ENCODE data around the gene PTPN18.
"Not testable (repeated sequence)": the region's sequence is repeated elsewhere in the genome, so short reads cannot be mapped to it uniquely, and the experiment has no call there.

PTPN18 gene

GRCh38 chr2:130393318-130393910 is 37.6 kb downstream of the PTPN18 start:
- no peak overlapping the region for H3K9ac ChIP-seq (ENCODE audit: low read length)
- H3K4me1 ChIP-seq (ENCODE audit: control insufficient read depth, insufficient read depth, low read length): no peaks in the 10 kb centered on the region
- H3K27ac ChIP-seq (ENCODE audit: low read depth, low read length): no peak overlapping the region
- no peaks in the 10 kb centered on the region for H3K36me3 ChIP-seq (ENCODE audit: control insufficient read depth, insufficient read depth, low read length)
- no peaks in the 10 kb centered on the region for H3K27me3 ChIP-seq (ENCODE audit: control insufficient read depth, insufficient read depth, low read length)
- no peak overlapping the region for H3K4me3 ChIP-seq (ENCODE audit: low read length)

DNA sequence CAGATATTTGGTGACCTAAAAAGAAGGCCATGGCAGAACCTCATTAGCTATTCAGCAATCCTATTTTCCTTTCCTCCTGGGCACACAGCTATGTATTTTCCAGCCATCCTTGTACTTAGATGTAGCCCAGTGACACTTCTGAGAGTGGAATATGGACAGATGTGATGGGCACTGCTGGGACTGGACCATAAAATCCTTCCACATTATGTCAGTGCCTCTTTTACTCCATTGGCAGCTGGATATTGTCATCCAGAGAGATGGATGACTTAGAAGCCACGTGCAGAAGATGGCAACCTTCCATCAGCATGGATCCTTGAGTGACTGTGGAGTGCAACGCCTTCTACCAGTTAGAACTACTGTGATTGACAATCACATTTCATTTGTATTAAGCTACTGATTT is 50.4 kb downstream of the PTPN18 start:
- not testable (repeated sequence) for H3K27me3 ChIP-seq (ENCODE audit: control insufficient read depth, insufficient read depth, low read length); H3K4me1 ChIP-seq (ENCODE audit: control insufficient read depth, insufficient read depth, low read length); H3K27ac ChIP-seq (ENCODE audit: low read depth, low read length); H3K9ac ChIP-seq (ENCODE audit: low read length); H3K36me3 ChIP-seq (ENCODE audit: control insufficient read depth, insufficient read depth, low read length); H3K4me3 ChIP-seq (ENCODE audit: low read length)

GRCh38 chr2:130416693-130417092 is 60.8 kb downstream of the PTPN18 start:
- H3K27ac ChIP-seq (ENCODE audit: low read depth, low read length); H3K27me3 ChIP-seq (ENCODE audit: control insufficient read depth, insufficient read depth, low read length); H3K36me3 ChIP-seq (ENCODE audit: control insufficient read depth, insufficient read depth, low read length); H3K4me3 ChIP-seq (ENCODE audit: low read length); H3K4me1 ChIP-seq (ENCODE audit: control insufficient read depth, insufficient read depth, low read length); H3K9ac ChIP-seq (ENCODE audit: low read length): not testable (repeated sequence)

DNA sequence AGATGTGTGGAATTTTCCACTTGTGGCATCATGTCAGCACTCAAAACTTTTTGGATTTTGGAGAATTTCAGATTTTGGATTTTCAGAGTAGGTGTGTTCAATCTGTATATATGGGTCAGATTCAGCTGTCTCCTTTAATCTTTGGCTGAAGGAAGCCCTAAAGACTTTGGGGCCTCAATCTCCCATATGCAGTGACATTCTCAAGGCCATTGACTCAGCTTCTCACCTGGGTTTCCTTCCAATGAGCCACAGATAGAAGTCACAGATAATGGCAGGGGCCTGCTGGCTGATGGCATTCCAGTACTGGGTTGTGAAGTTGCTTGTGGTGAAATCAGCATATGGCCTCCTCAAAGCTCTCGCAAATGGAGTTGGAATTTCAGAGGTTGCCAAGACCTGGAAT is 63.0 kb downstream of the PTPN18 start:
- not testable (repeated sequence) for H3K9ac ChIP-seq (ENCODE audit: low read length); H3K27ac ChIP-seq (ENCODE audit: low read depth, low read length); H3K4me1 ChIP-seq (ENCODE audit: control insufficient read depth, insufficient read depth, low read length); H3K36me3 ChIP-seq (ENCODE audit: control insufficient read depth, insufficient read depth, low read length); H3K4me3 ChIP-seq (ENCODE audit: low read length); H3K27me3 ChIP-seq (ENCODE audit: control insufficient read depth, insufficient read depth, low read length)
